HCT116 (cell line): Measurements from ENCODE around the gene AMOTL2.

Source experiments
- CEBPB ChIP-seq: IDR thresholded peaks from 2 replicates; pipeline ENCODE4 v1.6.1; 2012; ENCODE audit warnings: low read depth
- EZH2 ChIP-seq: fragments of 200-600 bp; sonication (generic); IDR thresholded peaks from 2 replicates; pipeline ENCODE4 v1.6.1; 2017; ENCODE audit warnings: antibody characterized with exemption, mixed run types
- EZH2phosphoT487 ChIP-seq: fragments of 200-600 bp; IDR thresholded peaks from 2 replicates; pipeline ENCODE4 v1.6.1; 2018; ENCODE audit warnings: antibody characterized with exemption, borderline replicate concordance
- FOSL1 ChIP-seq: IDR thresholded peaks from 2 replicates; pipeline ENCODE4 v1.6.1; 2012; ENCODE audit warnings: low read depth
- POLR2A ChIP-seq: IDR thresholded peaks from 2 replicates; pipeline ENCODE4 v1.7.0; 2011; ENCODE audit warnings: borderline replicate concordance; ENCODE audit not compliant: insufficient read depth, insufficient read length; ENCODE audit errors: extremely low read depth
- POLR2AphosphoS5 ChIP-seq: IDR thresholded peaks from 2 replicates; pipeline ENCODE4 v1.6.1; 2011; ENCODE audit warnings: mild to moderate bottlenecking, low read depth, low read length, moderate library complexity
- REST ChIP-seq: IDR thresholded peaks from 2 replicates; pipeline ENCODE4 v1.6.1; 2012; ENCODE audit warnings: low read depth
- TCF7L2 ChIP-seq: IDR thresholded peaks from 2 replicates; pipeline ENCODE4 v1.7.0; 2011; ENCODE audit warnings: borderline replicate concordance, inconsistent platforms; ENCODE audit not compliant: insufficient read depth, insufficient read length; ENCODE audit errors: extremely low read depth
- TF ChIP-seq, protein P1 (sequence below), 3 experiments: fragments of 200-600 bp in 1 of 3; sonication (generic) in 1 of 3; IDR thresholded peaks in 2 of 3; conservative IDR thresholded peaks in 1 of 3; 2 replicates each; pipeline ENCODE4 v1.5.1; 2012 to 2017; ENCODE audit warnings: low read depth in 2 of 3, low read length in 2 of 3, antibody characterized with exemption in 1 of 3, borderline replicate concordance in 1 of 3, control low read depth in 1 of 3, mild to moderate bottlenecking in 1 of 3, mixed read lengths in 1 of 3, mixed run types in 1 of 3, moderate library complexity in 1 of 3; ENCODE audit not compliant: insufficient read depth in 1 of 3
- TF ChIP-seq, protein P2 (sequence below): IDR thresholded peaks from 2 replicates; pipeline ENCODE4 v1.6.1; 2012

- TF ChIP-seq POLR2A: no peak
- TF ChIP-seq, protein P1, sequence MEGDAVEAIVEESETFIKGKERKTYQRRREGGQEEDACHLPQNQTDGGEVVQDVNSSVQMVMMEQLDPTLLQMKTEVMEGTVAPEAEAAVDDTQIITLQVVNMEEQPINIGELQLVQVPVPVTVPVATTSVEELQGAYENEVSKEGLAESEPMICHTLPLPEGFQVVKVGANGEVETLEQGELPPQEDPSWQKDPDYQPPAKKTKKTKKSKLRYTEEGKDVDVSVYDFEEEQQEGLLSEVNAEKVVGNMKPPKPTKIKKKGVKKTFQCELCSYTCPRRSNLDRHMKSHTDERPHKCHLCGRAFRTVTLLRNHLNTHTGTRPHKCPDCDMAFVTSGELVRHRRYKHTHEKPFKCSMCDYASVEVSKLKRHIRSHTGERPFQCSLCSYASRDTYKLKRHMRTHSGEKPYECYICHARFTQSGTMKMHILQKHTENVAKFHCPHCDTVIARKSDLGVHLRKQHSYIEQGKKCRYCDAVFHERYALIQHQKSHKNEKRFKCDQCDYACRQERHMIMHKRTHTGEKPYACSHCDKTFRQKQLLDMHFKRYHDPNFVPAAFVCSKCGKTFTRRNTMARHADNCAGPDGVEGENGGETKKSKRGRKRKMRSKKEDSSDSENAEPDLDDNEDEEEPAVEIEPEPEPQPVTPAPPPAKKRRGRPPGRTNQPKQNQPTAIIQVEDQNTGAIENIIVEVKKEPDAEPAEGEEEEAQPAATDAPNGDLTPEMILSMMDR (IDR thresholded peaks at IDR 0.05 in 2 of 3, conservative IDR thresholded peaks at IDR 0.05 in 1 of 3; ENCODE audit: borderline replicate concordance in 1 of 3, insufficient read depth in 1 of 3, low read depth in 2 of 3, low read length in 2 of 3): no peak
- no peak for TF ChIP-seq POLR2AphosphoS5
- TF ChIP-seq EZH2phosphoT487: no peak
- TF ChIP-seq REST: no peak
- TF ChIP-seq CEBPB: no peak
- TF ChIP-seq, protein P2, sequence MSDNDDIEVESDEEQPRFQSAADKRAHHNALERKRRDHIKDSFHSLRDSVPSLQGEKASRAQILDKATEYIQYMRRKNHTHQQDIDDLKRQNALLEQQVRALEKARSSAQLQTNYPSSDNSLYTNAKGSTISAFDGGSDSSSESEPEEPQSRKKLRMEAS: no peak
- no peak for TF ChIP-seq EZH2
- no peak for TF ChIP-seq FOSL1
- no peak for TF ChIP-seq TCF7L2
Observed at GRCh38 chr3:134377896-134378295, 3.6 kb upstream of the AMOTL2 start.
